Lower leg skin (tissue), 4 donors: ENCODE results near the gene PLEKHO2. TPM values are rescaled to one million over a fixed set of nuclear protein-coding genes. Genes with fewer than 3 reads are reported as not detected.

Experiments used
- DNase-seq, 2 donors: peaks; one replicate each; pipeline ENCODE4 v3.0.0-alpha.2; 2019; ENCODE audit warnings: low spot score in 2 of 2
- H3K4me3 ChIP-seq: fragments of 200-600 bp; sonication (generic); 2 replicates; pipeline ENCODE4 v1.5.1; 2017; ENCODE audit warnings: mild to moderate bottlenecking, low read depth; ENCODE audit not compliant: poor library complexity, severe bottlenecking
- POLR2A ChIP-seq, 2 donors: fragments of 450-650 bp; IDR thresholded peaks; one replicate each; pipeline ENCODE4 v1.6.1; 2016 to 2017; ENCODE audit warnings: antibody characterized with exemption in 2 of 2, mild to moderate bottlenecking in 1 of 2, moderate library complexity in 1 of 2
- WGBS, 2 donors: methylation state at CpG; one replicate each; pipeline ENCODE4 v1.1.5; 2018; 5-methylcytosine and 5-hydroxymethylcytosine counted together
- intact Hi-C: fragments of 100-400 bp; cut with DNase I; formaldehyde crosslinking; loops from one replicate; pipeline ENCODE4 v1.15.0; 2023; ENCODE audit warnings: low total_unique reads
- total RNA-seq, 4 donors: library from RNA; depleted of rRNA; stranded (reverse); fragments of >200 nt; gene quantifications; one replicate each; pipeline ENCODE4 v1.1.0, GENCODE V29; 2016
- TF ChIP-seq, protein P1 (sequence below), 3 donors: fragments of 450-650 bp; IDR thresholded peaks; one replicate each; pipeline ENCODE4 v1.5.1; 2016; ENCODE audit warnings: antibody characterized with exemption in 3 of 3, mild to moderate bottlenecking in 3 of 3, moderate library complexity in 2 of 3

The PLEKHO2 gene
- total RNA-seq, 4 donors from 2014 or later, result 5.7 to 15.6 (median 7.3) TPM

DNA sequence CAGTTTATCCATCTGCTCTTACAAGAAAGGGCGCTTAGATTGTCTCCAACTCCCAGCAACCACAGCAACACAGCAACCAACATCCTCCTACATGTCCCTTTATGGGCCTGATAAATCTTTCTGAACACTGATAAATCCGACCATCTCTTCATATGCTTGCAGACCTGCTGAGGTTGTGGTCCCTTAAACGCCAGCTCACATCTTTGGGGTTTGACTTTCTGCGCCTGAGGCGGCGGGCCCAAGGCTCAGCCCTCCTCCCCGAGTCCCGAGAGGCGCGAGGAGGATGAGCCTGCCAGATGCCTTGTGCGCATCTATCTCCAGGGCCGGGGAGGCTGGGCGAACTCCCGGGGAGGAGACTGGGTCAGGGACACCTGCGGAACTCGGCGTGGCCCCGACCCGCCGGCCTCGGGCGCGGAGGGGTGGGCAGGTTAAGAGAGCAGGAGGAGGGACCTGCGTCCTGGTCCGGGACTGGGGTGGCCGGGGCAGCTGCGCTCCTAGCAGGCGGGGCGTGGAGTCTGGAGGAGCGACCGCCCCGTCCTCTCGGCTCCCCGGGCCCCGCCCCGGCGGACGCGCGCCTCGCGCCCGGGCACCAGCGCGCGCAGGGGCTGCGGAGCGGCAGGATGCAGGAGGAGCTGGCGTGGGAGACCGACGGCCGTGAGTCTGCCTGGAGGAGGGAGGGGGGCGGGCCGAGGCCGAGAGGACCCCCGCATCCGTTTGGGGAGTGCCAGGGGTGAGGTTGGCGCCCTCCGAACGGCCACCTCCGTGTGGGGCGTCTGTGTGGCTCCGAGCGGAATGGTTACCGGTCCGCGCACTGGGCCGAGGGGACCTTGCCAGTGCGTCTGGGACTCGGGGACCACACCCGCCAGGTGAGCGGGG is 69.8 kb downstream of the PLEKHO2 start, which contains the start of gene ANKDD1A:
ANKDD1A (plus strand) TSS at position 592 of the 876 bp plus-strand sequence; CDS start at position 621, 29 bp downstream.
- peak in 1 of 2 donors; percentile 91 for DNase-seq
- TF ChIP-seq, protein P1, sequence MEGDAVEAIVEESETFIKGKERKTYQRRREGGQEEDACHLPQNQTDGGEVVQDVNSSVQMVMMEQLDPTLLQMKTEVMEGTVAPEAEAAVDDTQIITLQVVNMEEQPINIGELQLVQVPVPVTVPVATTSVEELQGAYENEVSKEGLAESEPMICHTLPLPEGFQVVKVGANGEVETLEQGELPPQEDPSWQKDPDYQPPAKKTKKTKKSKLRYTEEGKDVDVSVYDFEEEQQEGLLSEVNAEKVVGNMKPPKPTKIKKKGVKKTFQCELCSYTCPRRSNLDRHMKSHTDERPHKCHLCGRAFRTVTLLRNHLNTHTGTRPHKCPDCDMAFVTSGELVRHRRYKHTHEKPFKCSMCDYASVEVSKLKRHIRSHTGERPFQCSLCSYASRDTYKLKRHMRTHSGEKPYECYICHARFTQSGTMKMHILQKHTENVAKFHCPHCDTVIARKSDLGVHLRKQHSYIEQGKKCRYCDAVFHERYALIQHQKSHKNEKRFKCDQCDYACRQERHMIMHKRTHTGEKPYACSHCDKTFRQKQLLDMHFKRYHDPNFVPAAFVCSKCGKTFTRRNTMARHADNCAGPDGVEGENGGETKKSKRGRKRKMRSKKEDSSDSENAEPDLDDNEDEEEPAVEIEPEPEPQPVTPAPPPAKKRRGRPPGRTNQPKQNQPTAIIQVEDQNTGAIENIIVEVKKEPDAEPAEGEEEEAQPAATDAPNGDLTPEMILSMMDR (IDR thresholded peaks at IDR 0.05), result no peak
- TF ChIP-seq POLR2A (IDR thresholded peaks at IDR 0.05), result no peak
- intact Hi-C loops, result no loop called here
- peak within 1 kb of the TSS; percentile 7 for H3K4me3 ChIP-seq
- 4 to 11% methylated on average over 43 to 49 of the region's 72 CpGs for WGBS, 2 donors

DNA sequence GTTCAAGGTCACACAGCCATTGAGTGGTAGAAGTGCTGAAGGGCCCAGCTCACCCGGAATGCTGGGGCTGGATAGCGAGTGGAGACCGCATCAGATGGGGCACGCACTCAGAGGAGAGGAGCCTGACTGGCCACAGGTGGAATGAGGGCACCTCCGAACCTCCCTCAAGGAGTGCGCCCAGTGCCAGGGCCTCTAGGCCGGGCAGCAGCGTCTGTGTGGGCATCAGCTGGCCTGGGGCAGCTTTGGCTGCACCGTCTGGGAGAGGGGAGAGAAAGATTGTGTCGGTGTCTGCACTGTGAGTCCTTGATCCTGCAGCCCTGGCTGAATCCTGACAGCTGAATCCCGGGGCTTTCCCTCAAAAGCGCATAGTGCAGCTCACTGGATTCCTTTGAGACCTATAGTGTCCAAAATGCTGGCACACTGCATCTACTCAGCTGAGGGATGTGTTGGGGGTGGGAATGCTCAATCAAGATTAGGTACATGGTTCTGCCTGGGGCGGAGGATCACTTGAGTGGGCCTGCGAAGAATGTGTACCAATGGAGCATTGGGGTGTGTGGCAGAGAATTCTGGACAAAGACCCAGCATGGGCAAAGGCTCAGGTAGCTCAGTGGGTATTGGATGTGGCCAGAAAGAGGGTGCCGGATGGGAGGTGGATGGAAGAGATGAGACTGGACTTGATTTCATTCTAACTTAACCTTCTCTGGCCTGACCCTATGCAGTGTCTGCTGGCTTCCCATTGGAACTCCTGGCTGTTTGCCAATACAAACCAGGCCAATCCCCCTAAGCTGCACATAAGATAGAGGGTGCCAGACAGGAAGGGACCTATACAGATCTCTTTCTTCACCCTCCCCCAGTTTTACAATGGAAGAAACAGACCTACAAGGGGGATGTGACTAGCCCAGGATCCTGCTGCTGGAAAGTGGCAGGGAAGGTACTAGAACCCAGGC is 70.9 kb downstream of the PLEKHO2 start:
- H3K4me3 ChIP-seq, result no peak overlapping the region
- TF ChIP-seq, protein P1 (IDR thresholded peaks at IDR 0.05), result no peak
- no peak for TF ChIP-seq POLR2A (IDR thresholded peaks at IDR 0.05)
- WGBS, 2 donors, result 85 to 90% methylated on average over 15 of the region's 15 CpGs
- intact Hi-C loops, result no loop called here
- DNase-seq, result no peak

DNA sequence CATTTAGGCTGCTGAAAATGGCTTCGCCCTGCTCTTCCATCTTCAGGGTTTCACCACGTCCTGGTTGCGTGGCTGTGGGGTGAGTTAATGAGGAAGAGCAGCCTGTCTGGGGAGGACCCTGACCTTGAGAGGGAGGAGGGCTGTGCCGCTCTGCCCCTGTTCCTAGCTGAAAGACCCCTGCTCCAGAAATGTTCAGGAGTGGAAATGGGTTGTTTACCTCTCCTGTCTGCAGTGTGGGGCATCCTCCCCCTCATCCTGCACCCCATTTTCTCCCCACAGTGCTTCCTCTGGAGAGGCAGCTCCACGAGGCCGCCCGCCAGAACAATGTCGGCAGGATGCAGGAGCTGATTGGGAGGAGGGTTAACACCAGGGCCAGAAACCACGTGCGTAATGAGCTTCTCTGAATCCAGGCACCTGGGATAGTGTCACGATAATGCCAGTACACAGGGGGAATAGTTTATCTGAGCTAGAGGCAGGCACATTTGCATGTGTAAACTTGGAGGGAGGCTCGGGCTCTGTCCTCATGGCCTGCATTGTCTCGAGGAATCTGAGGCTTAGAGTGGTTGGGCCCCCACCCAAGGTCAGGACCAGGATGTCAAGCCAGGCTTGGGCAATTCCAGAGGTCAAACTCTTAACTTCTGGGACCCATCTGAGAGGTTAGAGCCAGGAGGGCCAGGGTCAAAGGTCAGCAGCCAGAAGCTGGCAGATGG is 74.0 kb downstream of the PLEKHO2 start:
- no peak for DNase-seq
- 78% methylated on average over 13 of the region's 13 CpGs for WGBS, 2 donors
- H3K4me3 ChIP-seq, result no peak overlapping the region
- no peak for TF ChIP-seq POLR2A (IDR thresholded peaks at IDR 0.05)
- TF ChIP-seq, protein P1 (IDR thresholded peaks at IDR 0.05), result no peak
- intact Hi-C loops, result no loop called here

DNA sequence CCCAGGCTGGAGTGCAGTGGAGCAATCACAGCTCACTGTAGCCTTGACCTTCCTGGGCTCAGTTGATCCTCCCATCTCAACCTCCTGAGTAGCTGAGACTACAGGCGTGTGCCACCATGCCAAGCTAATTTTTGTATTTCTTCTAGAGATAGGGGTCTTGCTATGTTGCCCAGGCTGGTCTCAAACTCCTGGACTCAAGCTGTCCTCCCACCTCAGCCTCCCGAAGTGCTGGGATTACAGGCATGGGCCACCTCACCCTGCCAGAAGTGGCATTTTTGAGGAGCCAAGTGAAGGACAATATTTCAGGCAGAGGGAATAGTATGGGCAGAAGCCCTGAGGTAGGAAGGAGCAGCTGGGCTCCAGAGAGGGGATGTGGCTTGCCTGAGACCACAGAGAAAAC is 74.7 kb downstream of the PLEKHO2 start:
- H3K4me3 ChIP-seq, result no peak overlapping the region
- TF ChIP-seq POLR2A (IDR thresholded peaks at IDR 0.05), result no peak
- TF ChIP-seq, protein P1 (IDR thresholded peaks at IDR 0.05), result no peak
- no peak for DNase-seq
- 93 to 94% methylated on average over 2 of the region's 2 CpGs for WGBS, 2 donors
- intact Hi-C loops, result no loop called here

DNA sequence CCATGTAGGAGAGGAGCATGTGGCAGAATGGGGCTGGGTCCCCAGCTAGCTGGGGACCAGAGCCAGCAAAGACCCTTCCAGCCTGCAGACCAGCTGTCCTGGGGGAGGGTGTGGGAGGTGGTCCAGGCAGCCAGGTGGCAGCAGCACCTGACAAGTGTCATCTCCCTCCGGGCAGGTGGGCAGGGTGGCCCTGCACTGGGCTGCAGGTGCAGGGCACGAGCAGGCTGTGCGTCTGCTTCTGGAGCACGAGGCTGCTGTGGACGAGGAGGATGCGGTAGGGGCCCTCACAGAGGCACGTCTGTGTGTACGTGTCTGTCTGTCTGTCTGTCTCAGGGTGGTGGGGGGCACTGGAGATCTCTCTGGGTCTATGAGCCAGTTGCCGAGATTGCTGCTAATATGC is 75.5 kb downstream of the PLEKHO2 start:
- intact Hi-C loops, result no loop called here

More for the DNA sequence above, 75.5 kb downstream of the PLEKHO2 start:
- WGBS, 2 donors, result 86 to 94% methylated on average over 4 to 6 of the region's 9 CpGs
- no peak for DNase-seq
- no peak for TF ChIP-seq POLR2A (IDR thresholded peaks at IDR 0.05)
- TF ChIP-seq, protein P1 (IDR thresholded peaks at IDR 0.05), result no peak
- no peak overlapping the region for H3K4me3 ChIP-seq
